Measurements from ENCODE around the gene AMFR.
A peak's percentile ranks its signal among the peaks of the same experiment; 100 is the strongest.

The AMFR gene

GRCh38 chr16:56425439-56425832 is at the start of gene AMFR:
AMFR (minus strand) TSS chr16:56425545; CDS start chr16:56425327, 218 bp downstream.
- no peak for DNase-seq

- DNase-seq: no peak
These were observed 45.3 kb upstream of the AMFR start for GRCh38 chr16:56470666-56471065.

GRCh38 chr16:56470232-56470631 is 44.9 kb upstream of the AMFR start:
- no peak for DNase-seq

GRCh38 chr16:56469748-56470147 is 44.4 kb upstream of the AMFR start:
- no peak for DNase-seq

- no peak for DNase-seq
These were observed 43.5 kb upstream of the AMFR start for GRCh38 chr16:56468800-56469199.

- no peak for DNase-seq
These were observed 41.0 kb upstream of the AMFR start for GRCh38 chr16:56466344-56466743.

GRCh38 chr16:56463153-56463552 is 37.8 kb upstream of the AMFR start:
- DNase-seq: no peak

GRCh38 chr16:56462064-56462796 is 36.9 kb upstream of the AMFR start:
- DNase-seq: no peak

- peak; percentile 67 for DNase-seq
These were observed 34.8 kb upstream of the AMFR start for GRCh38 chr16:56460101-56460500.

- DNase-seq: no peak
These were observed 32.7 kb upstream of the AMFR start for GRCh38 chr16:56457927-56458470.

- DNase-seq: peak; percentile 6
These were observed 26.7 kb upstream of the AMFR start for GRCh38 chr16:56451753-56452689.

- DNase-seq: peak; percentile 96
These were observed 25.8 kb upstream of the AMFR start, which contains the start of the genes NUDT21 and OGFOD1 for GRCh38 chr16:56450986-56451752. NUDT21 (minus strand) TSS chr16:56451332; CDS start chr16:56451202, 130 bp downstream. OGFOD1 (plus strand) TSS chr16:56451554; CDS start chr16:56451613, 59 bp downstream.

GRCh38 chr16:56450275-56450985 is 25.1 kb upstream of the AMFR start:
- DNase-seq: no peak

- no peak for DNase-seq
These were observed 22.7 kb upstream of the AMFR start for GRCh38 chr16:56448005-56448404.

- no peak for DNase-seq
These were observed 21.9 kb upstream of the AMFR start for GRCh38 chr16:56447286-56447685.

- DNase-seq: no peak
These were observed 12.7 kb upstream of the AMFR start for GRCh38 chr16:56438038-56438437.

- DNase-seq: no peak
These were observed 10.9 kb upstream of the AMFR start for GRCh38 chr16:56436258-56436657.

- no peak for DNase-seq
These were observed 2.7 kb upstream of the AMFR start for GRCh38 chr16:56428091-56428490.

GRCh38 chr16:56426585-56426984 is 1.2 kb upstream of the AMFR start:
- no peak for DNase-seq

- no peak for DNase-seq
These were observed 430 bp downstream of the AMFR start for GRCh38 chr16:56424791-56425438.

- DNase-seq: no peak
These were observed 961 bp downstream of the AMFR start for GRCh38 chr16:56424404-56424764.
